HepG2 (cell line): ENCODE measurements around the gene SSC4D. TPM values are rescaled to one million over a fixed set of nuclear protein-coding genes. Genes with fewer than 3 reads are reported as not detected.

ENCODE experiments used
- ERF ChIP-seq: IDR thresholded peaks from 2 replicates; pipeline ENCODE4 v1.6.1; 2018; ENCODE audit warnings: missing biosample characterization, missing genetic modification reagents
- FOXP1 ChIP-seq, 2 experiments: fragments of 450-650 bp in 1 of 2; IDR thresholded peaks; 2 replicates each; pipeline ENCODE4 v1.6.1; 2017 to 2018; ENCODE audit warnings: antibody characterized with exemption in 1 of 2
- FUBP1 ChIP-seq: sonication (generic); formaldehyde crosslinking; IDR thresholded peaks from 2 replicates; pipeline ENCODE4 v1.5.1; 2020; ENCODE audit warnings: missing genetic modification reagents, mild to moderate bottlenecking, borderline replicate concordance
- GLI4 ChIP-seq: sonication (generic); formaldehyde crosslinking; IDR thresholded peaks from 2 replicates; pipeline ENCODE4 v1.5.1; 2020; ENCODE audit warnings: missing genetic modification reagents, mild to moderate bottlenecking, moderate library complexity, borderline replicate concordance
- NKX3-1 ChIP-seq: sonication (generic); formaldehyde crosslinking; IDR thresholded peaks from 2 replicates; pipeline ENCODE4 v1.5.0; 2020; ENCODE audit warnings: missing genetic modification reagents
- TAF1 ChIP-seq: sonication (generic); formaldehyde crosslinking; IDR thresholded peaks from 2 replicates; pipeline ENCODE4 v1.4.0; 2020; ENCODE audit warnings: missing genetic modification reagents
- TP53 ChIP-seq: sonication (generic); formaldehyde crosslinking; conservative IDR thresholded peaks from 2 replicates; pipeline ENCODE4 v1.4.0; 2020; ENCODE audit warnings: missing genetic modification reagents
- ZMYM4 ChIP-seq: sonication (generic); formaldehyde crosslinking; IDR thresholded peaks from 2 replicates; pipeline ENCODE4 v1.8.1; 2023; ENCODE audit warnings: mild to moderate bottlenecking, missing genetic modification reagents
- ZNF556 ChIP-seq: sonication (generic); formaldehyde crosslinking; IDR thresholded peaks from 2 replicates; pipeline ENCODE4 v1.4.0; 2020; ENCODE audit warnings: mild to moderate bottlenecking, missing genetic modification reagents, borderline replicate concordance
- ZNF629 ChIP-seq: sonication (generic); formaldehyde crosslinking; conservative IDR thresholded peaks from 2 replicates; pipeline ENCODE4 v1.5.0; 2020; ENCODE audit warnings: missing genetic modification reagents
- ZNF713 ChIP-seq: sonication (generic); formaldehyde crosslinking; IDR thresholded peaks from 2 replicates; pipeline ENCODE4 v1.4.0; 2020; ENCODE audit warnings: mild to moderate bottlenecking, missing genetic modification reagents
- ZNF724P ChIP-seq: sonication (generic); formaldehyde crosslinking; IDR thresholded peaks from 2 replicates; pipeline ENCODE4 v1.8.0; 2022; ENCODE audit warnings: missing genetic modification reagents, borderline replicate concordance
- ZNF75D ChIP-seq: sonication (generic); formaldehyde crosslinking; IDR thresholded peaks from 2 replicates; pipeline ENCODE4 v1.8.1; 2023; ENCODE audit warnings: missing genetic modification reagents, mild to moderate bottlenecking, borderline replicate concordance
- polyA plus RNA-seq, 8 experiments: library from polyadenylated mRNA; depleted of rRNA in 3 of 8; stranded (reverse) in 7 of 8; unstranded in 1 of 8; fragments of >200 nt; fragmentation: Illumina TruSeq in 4 of 8; extraction: Trizol in 4 of 8; gene quantifications; 2 replicates each; pipeline versions ENCODE4 v1.2.1 to v1.2.3, GENCODE V29; 2011 to 2016; ENCODE audit warnings: low read depth in 4 of 8, missing spikeins in 1 of 8, mixed read lengths in 1 of 8; ENCODE audit not compliant: insufficient read depth in 1 of 8
- total RNA-seq, 5 experiments: library from RNA; depleted of rRNA; stranded (reverse); fragments of >200 nt; fragmentation: Illumina TruSeq; extraction: Trizol; gene quantifications; 2 replicates each; pipeline ENCODE4 v1.2.3, GENCODE V29; 2016; ENCODE audit warnings: low read depth in 1 of 5
- TF ChIP-seq, protein P1 (sequence below), 2 experiments: sonication (generic) in 1 of 2; formaldehyde crosslinking in 1 of 2; IDR thresholded peaks; 2 replicates each; pipeline versions ENCODE4 v1.4.0 to v1.6.1; 2018 to 2020; ENCODE audit warnings: missing genetic modification reagents in 2 of 2, borderline replicate concordance in 1 of 2, low read depth in 1 of 2, mild to moderate bottlenecking in 1 of 2, missing biosample characterization in 1 of 2
- TF ChIP-seq, protein P2 (sequence below): IDR thresholded peaks from 2 replicates; pipeline ENCODE4 v1.6.1; 2012; ENCODE audit warnings: low read length, improper control_type of control experiment
- TF ChIP-seq, protein P3 (sequence below): sonication (generic); formaldehyde crosslinking; IDR thresholded peaks from 2 replicates; pipeline ENCODE4 v1.8.1; 2023; ENCODE audit warnings: mild to moderate bottlenecking, inconsistent platforms, moderate library complexity, missing genetic modification reagents, borderline replicate concordance

SSC4D gene
- total and polyA plus RNA-seq, 2 of the 13 experiments (the other 11 are each of a cell fraction or from before 2014, with no cell fraction given): 33.3 to 63.8 TPM

- TF ChIP-seq, protein P1, sequence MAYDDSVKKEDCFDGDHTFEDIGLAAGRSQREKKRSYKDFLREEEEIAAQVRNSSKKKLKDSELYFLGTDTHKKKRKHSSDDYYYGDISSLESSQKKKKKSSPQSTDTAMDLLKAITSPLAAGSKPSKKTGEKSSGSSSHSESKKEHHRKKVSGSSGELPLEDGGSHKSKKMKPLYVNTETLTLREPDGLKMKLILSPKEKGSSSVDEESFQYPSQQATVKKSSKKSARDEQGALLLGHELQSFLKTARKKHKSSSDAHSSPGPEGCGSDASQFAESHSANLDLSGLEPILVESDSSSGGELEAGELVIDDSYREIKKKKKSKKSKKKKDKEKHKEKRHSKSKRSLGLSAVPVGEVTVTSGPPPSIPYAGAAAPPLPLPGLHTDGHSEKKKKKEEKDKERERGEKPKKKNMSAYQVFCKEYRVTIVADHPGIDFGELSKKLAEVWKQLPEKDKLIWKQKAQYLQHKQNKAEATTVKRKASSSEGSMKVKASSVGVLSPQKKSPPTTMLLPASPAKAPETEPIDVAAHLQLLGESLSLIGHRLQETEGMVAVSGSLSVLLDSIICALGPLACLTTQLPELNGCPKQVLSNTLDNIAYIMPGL (CRISPR knock-in tag; IDR thresholded peaks at IDR 0.05; ENCODE audit: borderline replicate concordance in 1 of 2, low read depth in 1 of 2): peak; percentile 63 to 74; a peak in 2 of 4 replicates
- TF ChIP-seq FUBP1 (CRISPR knock-in tag): no peak
- TF ChIP-seq ZNF629 (CRISPR knock-in tag): no peak
- peak; percentile 28 for TF ChIP-seq ERF
- TF ChIP-seq TAF1 (CRISPR knock-in tag): peak; percentile 76; the same call in 1 of the 2 replicates
- TF ChIP-seq, protein P2, sequence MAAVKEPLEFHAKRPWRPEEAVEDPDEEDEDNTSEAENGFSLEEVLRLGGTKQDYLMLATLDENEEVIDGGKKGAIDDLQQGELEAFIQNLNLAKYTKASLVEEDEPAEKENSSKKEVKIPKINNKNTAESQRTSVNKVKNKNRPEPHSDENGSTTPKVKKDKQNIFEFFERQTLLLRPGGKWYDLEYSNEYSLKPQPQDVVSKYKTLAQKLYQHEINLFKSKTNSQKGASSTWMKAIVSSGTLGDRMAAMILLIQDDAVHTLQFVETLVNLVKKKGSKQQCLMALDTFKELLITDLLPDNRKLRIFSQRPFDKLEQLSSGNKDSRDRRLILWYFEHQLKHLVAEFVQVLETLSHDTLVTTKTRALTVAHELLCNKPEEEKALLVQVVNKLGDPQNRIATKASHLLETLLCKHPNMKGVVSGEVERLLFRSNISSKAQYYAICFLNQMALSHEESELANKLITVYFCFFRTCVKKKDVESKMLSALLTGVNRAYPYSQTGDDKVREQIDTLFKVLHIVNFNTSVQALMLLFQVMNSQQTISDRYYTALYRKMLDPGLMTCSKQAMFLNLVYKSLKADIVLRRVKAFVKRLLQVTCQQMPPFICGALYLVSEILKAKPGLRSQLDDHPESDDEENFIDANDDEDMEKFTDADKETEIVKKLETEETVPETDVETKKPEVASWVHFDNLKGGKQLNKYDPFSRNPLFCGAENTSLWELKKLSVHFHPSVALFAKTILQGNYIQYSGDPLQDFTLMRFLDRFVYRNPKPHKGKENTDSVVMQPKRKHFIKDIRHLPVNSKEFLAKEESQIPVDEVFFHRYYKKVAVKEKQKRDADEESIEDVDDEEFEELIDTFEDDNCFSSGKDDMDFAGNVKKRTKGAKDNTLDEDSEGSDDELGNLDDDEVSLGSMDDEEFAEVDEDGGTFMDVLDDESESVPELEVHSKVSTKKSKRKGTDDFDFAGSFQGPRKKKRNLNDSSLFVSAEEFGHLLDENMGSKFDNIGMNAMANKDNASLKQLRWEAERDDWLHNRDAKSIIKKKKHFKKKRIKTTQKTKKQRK: no peak
- TF ChIP-seq ZNF556 (CRISPR knock-in tag): 0 out of 2 replicates have a peak, but pooled peaks have one; percentile 89
- TF ChIP-seq GLI4 (CRISPR knock-in tag): no peak
- peak; percentile 24; the same call in 1 of the 2 replicates for TF ChIP-seq ZMYM4 (CRISPR knock-in tag)
- TF ChIP-seq ZNF75D: no peak
- peak; percentile 79; the same call in 1 of the 2 replicates for TF ChIP-seq ZNF713 (CRISPR knock-in tag)
- TF ChIP-seq ZNF724P (CRISPR knock-in tag): peak; percentile 99
- TF ChIP-seq, protein P3, sequence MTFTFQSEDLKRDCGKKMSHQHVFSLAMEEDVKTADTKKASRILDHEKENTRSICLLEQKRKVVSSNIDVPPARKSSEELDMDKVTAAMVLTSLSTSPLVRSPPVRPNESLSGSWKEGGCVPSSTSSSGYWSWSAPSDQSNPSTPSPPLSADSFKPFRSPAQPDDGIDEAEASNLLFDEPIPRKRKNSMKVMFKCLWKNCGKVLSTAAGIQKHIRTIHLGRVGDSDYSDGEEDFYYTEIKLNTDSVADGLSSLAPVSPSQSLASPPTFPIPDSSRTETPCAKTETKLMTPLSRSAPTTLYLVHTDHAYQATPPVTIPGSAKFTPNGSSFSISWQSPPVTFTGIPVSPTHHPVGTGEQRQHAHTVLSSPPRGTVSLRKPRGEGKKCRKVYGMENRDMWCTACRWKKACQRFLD (CRISPR knock-in tag): no peak; the same call in 1 of the 2 replicates
- no peak; the same call in 1 of the 2 replicates for TF ChIP-seq NKX3-1
- TF ChIP-seq FOXP1 (IDR thresholded peaks at IDR 0.05): no peak
- TF ChIP-seq FOXP1 (CRISPR knock-in tag; IDR thresholded peaks at IDR 0.05): no peak
- no peak for TF ChIP-seq TP53 (CRISPR knock-in tag)
Measured at GRCh38 chr7:76393116-76394031, 16.1 kb downstream of the SSC4D start (continued).
